Stimulated activated CD8-positive, alpha-beta memory T cell treated with anti-CD3 and anti-CD28 coated beads, Interleukin-2, amount 100 ng/mL, for 1 hour (primary cell): ENCODE data around the gene CDKN1C.

Source experiments
- DNase-seq, 2 donors: peaks; one replicate each; pipeline ENCODE4 v3.0.0-alpha.2; 2020; ENCODE audit warnings: low read depth in 2 of 2

The CDKN1C gene

GRCh38 chr11:2890466-2891294 lies 5.1 kb upstream of the CDKN1C start:
- no peak for DNase-seq

DNA sequence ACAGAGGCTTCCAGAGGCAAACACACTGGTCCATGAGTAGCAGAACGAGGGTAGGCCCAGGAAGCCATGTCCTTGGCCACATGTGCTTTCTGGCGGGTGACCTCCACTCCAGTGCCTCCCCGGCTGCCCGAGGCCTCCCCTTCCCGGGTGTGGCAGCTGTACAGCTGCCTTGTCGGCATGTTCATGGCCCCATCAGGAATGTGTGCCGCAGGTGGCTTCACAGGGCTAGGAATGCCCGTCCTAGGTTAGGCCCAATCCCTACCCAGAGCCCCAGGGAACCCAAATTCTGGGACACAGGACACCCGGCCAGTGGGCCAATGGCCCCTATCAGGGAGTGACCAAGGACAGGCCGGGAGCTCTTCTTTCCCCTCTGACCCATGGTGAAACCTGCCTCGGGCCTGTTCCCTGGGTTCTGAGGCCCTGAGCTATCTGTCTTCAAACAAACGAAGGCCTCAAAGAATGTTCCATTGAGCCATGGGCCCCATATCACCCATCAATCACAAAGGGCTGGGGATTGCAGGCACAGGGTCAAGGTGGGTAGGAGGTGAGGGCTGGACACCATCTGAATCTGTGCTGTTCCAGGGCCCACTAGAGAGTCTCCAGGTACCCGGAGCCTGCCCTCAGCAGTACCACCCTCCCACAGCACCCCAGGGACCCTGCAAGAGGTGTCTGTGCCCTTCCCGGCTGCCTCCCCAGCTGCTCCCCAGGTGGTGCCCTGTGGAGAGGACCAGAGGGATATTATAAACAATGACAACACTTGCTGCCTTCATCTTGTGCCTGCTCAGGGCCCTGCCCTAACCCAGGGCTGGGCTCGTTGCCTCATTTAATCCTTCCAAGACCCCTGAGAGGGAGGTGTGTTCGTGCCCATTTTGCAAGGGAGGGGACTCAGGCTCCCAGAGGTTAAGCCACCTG lies 4.0 kb upstream of the CDKN1C start:
- DNase-seq: no peak

DNA sequence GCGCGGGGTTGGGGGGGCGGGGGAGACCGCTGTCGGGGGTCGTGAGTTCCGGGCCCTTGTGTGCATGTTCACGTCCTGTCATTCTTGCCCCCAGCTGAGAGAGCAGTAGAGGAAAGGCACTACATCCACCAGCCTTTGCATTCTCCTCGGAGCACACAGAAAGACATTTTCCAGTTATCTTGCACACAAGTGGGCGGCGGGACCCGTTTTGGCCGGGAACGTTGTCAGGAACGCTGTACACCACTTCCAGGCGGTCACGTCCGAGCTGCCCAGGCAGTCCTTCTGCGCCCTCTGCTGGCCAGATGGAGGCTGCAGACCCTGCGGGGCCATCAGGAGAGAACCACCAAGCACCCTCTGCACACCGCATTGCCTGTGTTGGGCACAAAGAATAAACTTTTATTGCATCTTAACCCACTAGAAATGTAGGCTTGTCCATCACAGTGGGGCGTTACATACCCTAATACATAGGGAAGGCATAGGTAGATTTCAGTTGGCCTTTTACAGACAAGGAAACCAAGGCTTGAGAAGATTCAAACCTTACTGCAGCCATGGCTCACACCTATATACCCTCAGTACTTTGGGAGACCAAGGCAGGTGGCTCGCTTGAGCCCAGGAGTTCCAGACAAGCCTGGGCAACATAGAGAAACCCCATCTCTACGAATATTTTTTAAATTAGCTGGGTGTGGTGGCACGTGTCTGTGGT lies 2.8 kb upstream of the CDKN1C start:
- peak; percentile 74 to 78 for DNase-seq

DNA sequence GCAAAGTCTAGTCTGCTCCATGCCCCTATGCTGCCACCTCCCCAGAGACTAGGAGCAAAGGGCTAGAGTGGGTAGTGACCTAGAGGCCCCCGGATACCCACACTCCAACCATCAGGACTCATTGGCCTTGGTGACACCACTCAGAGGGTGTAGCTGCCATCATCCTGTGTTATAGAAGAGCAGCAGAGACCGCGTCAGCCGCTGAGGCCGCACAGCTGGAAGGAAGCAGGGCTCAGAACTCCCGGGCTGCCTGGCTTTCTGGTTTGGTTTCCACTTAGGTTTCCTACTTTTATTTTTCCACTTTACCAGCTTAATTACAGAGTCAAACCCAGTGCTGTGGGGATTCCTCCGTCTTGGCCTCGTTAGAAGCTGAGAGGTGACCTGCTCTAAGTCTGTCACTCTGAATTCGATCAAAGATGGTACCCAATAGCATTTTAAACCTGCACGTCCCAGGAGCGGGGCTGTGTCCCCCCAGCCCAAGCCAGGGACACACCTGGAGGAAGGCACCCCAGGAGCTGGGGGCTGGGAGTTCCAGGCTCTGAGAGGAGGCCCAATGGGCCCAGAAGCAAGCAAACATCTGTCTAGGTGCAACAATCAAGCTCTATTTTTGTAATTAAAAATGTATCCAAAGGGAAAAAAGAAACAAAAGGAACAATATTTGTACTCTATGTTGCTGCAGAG lies 2.1 kb upstream of the CDKN1C start:
- no peak for DNase-seq

- no peak for DNase-seq
Observed at GRCh38 chr11:2886936-2887335, 1.4 kb upstream of the CDKN1C start.

- no peak for DNase-seq
Observed at GRCh38 chr11:2886191-2886894, 768 bp upstream of the CDKN1C start.

- no peak for DNase-seq
Observed at GRCh38 chr11:2885017-2885677, 428 bp downstream of the CDKN1C start.

GRCh38 chr11:2883979-2884815 lies 1.4 kb downstream of the CDKN1C start:
- DNase-seq: no peak

GRCh38 chr11:2883640-2883978 lies 2.0 kb downstream of the CDKN1C start:
- DNase-seq: no peak

- DNase-seq: no peak
Observed at GRCh38 chr11:2882396-2883110, 3.0 kb downstream of the CDKN1C start.

GRCh38 chr11:2881981-2882375 lies 3.6 kb downstream of the CDKN1C start:
- DNase-seq: no peak

GRCh38 chr11:2881076-2881980 lies 4.2 kb downstream of the CDKN1C start:
- DNase-seq: no peak

GRCh38 chr11:2880646-2881045 lies 4.9 kb downstream of the CDKN1C start:
- no peak for DNase-seq

- no peak for DNase-seq
Observed at GRCh38 chr11:2878782-2879181, 6.8 kb downstream of the CDKN1C start.

DNA sequence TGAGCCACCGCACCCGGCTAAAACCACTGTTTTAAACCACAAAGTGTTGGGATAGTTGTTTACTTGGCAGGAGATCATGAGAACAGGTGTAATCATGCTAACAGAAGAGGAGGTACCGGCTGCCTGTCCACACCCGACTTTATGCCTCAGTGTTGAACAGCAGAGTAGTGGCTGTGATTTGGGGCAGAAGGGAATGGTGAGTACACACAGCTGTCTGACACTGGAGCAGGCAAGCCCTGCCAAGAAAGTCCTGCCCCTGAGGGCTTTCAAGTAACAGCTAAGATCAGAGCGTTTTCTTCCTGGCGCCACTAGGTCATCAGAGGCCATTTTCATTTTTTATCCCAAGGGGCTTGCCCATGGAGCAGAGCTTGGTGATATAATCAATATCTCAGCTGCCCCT lies 8.1 kb downstream of the CDKN1C start:
- no peak for DNase-seq

DNA sequence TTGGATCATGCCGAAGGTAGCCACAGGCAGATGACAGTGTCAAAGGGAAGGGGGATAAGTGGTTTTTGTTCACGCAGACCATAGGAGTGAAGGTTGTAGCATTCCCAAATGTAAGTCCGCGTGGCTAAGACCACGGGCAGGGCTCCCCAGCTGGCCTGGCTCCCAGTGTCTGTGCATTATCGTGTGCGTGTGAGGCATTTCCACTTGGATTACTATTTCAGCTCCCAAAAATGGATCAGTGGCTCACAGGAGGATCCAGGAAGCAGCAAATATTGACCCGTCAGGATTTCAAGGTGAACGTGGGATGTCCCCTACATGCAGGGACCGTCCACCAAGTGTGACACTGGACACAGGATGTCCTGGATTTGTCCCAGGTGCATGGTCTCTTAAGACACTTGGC lies 10.6 kb downstream of the CDKN1C start:
- no peak for DNase-seq

GRCh38 chr11:2870969-2871680 lies 14.4 kb downstream of the CDKN1C start:
- no peak for DNase-seq
